AG04449 (cell line): ENCODE data around the gene MOV10.

Experiments used
- CTCF ChIA-PET: fragments of 350-600 bp; formaldehyde crosslinking; extraction: SDS; loops from one replicate; lab custom pipeline; 2021; ENCODE audit warnings: antibody characterized with exemption; lab: Yijun Ruan, JAX
- POLR2A ChIA-PET: fragments of 400-600, 350-600 bp; formaldehyde crosslinking; extraction: SDS; loops from one replicate; lab custom pipeline; 2020; ENCODE audit warnings: antibody characterized with exemption, inconsistent platforms; lab: Yijun Ruan, JAX
- DNase-seq: peaks from one replicate; pipeline ENCODE4 v3.0.0-alpha.2; 2010; ENCODE audit warnings: low read depth, low spot score
- H3K4me3 ChIP-seq: 2 replicates; pipeline ENCODE4 v1.5.1; 2011; ENCODE audit warnings: low read depth, mild to moderate bottlenecking, control low read depth, low read length
- CTCF ChIP-seq: IDR thresholded peaks from one replicate; pipeline ENCODE4 v1.5.1; 2011; ENCODE audit warnings: mild to moderate bottlenecking, moderate library complexity, low read length, control low read depth, inconsistent platforms; ENCODE audit not compliant: insufficient read depth; ENCODE audit errors: missing control alignments

MOV10 gene

DNA sequence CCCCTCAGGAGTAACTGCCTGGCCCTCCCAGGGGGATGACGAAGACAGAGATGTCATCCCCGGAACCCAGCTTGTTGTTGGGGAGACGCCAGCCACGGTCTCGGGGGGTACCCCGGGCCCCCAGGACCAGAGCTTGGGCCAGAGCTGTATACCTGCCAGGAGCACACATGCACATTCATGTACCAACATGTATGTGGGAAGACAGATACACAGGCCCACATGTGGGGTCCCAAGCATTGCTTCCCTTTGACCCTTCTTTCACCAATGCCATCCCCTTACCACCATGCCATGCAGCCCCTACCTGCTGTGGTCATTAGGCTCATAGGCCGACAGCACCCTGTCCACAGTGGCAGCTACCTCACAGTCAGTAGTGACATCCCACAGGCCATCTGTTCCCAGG is 35.7 kb downstream of the MOV10 start:
- TF ChIP-seq CTCF = no peak
- no peak for DNase-seq
- H3K4me3 ChIP-seq = no peak overlapping the region
- CTCF ChIA-PET = interaction anchor here (0.9 to 4.2 kb wide), 11 partner anchors 9 to 363 kb away, joined by 3 to 62 read pairs (median 9); partner anchors contain the start of gene LRIG2
- POLR2A ChIA-PET = no interaction called here

- ChIA-PET CTCF (interaction anchor here (0.9 to 4.2 kb wide), 6 partner anchors 9 to 319 kb away, joined by 3 to 39 read pairs (median 8); a partner anchor contains a TSS), POLR2A (interaction anchor here (0.5 kb wide), 1 partner anchor 8 kb away, joined by 4 read pairs; no protein-coding TSS in a partner anchor)
- no peak for TF ChIP-seq CTCF
Measured at GRCh38 chr1:112710586-112710985, 36.1 kb downstream of the MOV10 start.

GRCh38 chr1:112711041-112711440 is 36.6 kb downstream of the MOV10 start:
- ChIA-PET POLR2A (interaction anchor here (0.5 kb wide), 1 partner anchor 8 kb away, joined by 4 read pairs; no protein-coding TSS in a partner anchor), CTCF (interaction anchor here (0.9 to 4.2 kb wide), 4 partner anchors 8 to 320 kb away, joined by 3 to 39 read pairs (median 4); a partner anchor contains a TSS)
- DNase-seq = no peak
- no peak for TF ChIP-seq CTCF
- H3K4me3 ChIP-seq = no peak overlapping the region

More at GRCh38 chr1:112710586-112710985, 36.1 kb downstream of the MOV10 start:
- no peak for DNase-seq
- no peak overlapping the region for H3K4me3 ChIP-seq

DNA sequence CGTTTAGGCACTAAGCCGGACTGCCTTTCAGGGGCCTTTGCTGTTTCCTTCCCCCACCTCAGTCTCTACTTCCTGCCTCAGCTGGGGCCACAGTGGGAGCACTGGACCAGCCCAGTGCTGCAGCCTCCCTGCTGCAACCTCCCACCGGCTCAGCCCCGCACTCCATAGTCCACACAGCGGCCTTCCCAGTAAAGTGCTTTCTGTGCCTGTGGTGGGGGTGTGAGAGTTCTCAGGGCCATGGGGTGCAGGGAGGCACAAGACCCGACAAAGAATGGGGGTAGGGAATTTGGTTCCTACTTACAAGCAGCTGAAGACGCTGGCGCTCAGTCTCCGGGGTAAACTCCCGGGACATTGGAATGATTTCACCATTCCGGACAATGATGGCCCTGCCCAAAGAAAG is 37.2 kb downstream of the MOV10 start:
- no peak for DNase-seq
- H3K4me3 ChIP-seq = no peak overlapping the region
- no peak for TF ChIP-seq CTCF
- CTCF ChIA-PET = interaction anchor here (1.0 to 1.6 kb wide), 2 partner anchors 11 to 320 kb away, joined by 3 to 6 read pairs; no protein-coding TSS in a partner anchor
- POLR2A ChIA-PET = no interaction called here

GRCh38 chr1:112712191-112712590 is 37.7 kb downstream of the MOV10 start:
- POLR2A ChIA-PET = no interaction called here
- CTCF ChIA-PET = interaction anchor here (0.8 to 1.6 kb wide), 3 partner anchors 302 to 361 kb away, joined by 3 to 6 read pairs (median 3); partner anchors contain the start of gene LRIG2
- TF ChIP-seq CTCF = no peak

GRCh38 chr1:112712701-112713128 is 38.3 kb downstream of the MOV10 start:
- CTCF ChIA-PET = interaction anchor here (0.8 to 1.1 kb wide), 2 partner anchors 303 to 360 kb away, joined by 3 read pairs; partner anchors contain the start of gene LRIG2
- POLR2A ChIA-PET = no interaction called here
- DNase-seq = no peak
- no peak overlapping the region for H3K4me3 ChIP-seq
- no peak for TF ChIP-seq CTCF

More at GRCh38 chr1:112712191-112712590, 37.7 kb downstream of the MOV10 start:
- no peak for DNase-seq
- H3K4me3 ChIP-seq = no peak overlapping the region
